SK-N-SH (cell line): ENCODE data around the gene ANO2. TPM values are rescaled to one million over a fixed set of nuclear protein-coding genes. Genes with fewer than 3 reads are reported as not detected.

ENCODE experiments used
- CTCF ChIA-PET: fragments of 300-600, 350-600 bp; formaldehyde crosslinking; extraction: SDS; loops from one replicate; lab custom pipeline; 2021; lab: Yijun Ruan, JAX
- POLR2A ChIA-PET: fragments of 350-600 bp; sonication (Branson Sonifier 250); formaldehyde crosslinking; extraction: SDS; loops from one replicate; lab custom pipeline; 2020; ENCODE audit warnings: antibody characterized with exemption, inconsistent platforms; lab: Yijun Ruan, JAX
- DNase-seq: peaks from one replicate; pipeline ENCODE4 v3.0.0; 2012
- H2AFZ ChIP-seq: fragments of 200-600 bp; sonication (generic); 2 replicates; pipeline ENCODE4 v1.8.1; 2016; ENCODE audit warnings: antibody characterized with exemption, mild to moderate bottlenecking, low read depth
- H3F3A ChIP-seq: fragments of 200-600 bp; sonication (generic); replicated peaks from 2 replicates; pipeline ENCODE3; 2016; ENCODE audit warnings: antibody characterized with exemption, mild to moderate bottlenecking; ENCODE audit not compliant: insufficient read depth
- H3K27ac ChIP-seq, 2 experiments: fragments of 200-500 bp in 1 of 2; fragments of 200-600 bp in 1 of 2; sonication (Bioruptor generic) in 1 of 2; sonication (generic), shearing (Covaris generic) in 1 of 2; 2 replicates each; pipeline versions ENCODE4 v1.5.1 to v1.6.1; 2014 to 2016; ENCODE audit warnings: low read depth in 2 of 2, inconsistent platforms in 1 of 2, low read length in 1 of 2, mild to moderate bottlenecking in 1 of 2, mixed read lengths in 1 of 2
- H3K27me3 ChIP-seq: fragments of 200-600 bp; sonication (generic), shearing (Covaris generic); 2 replicates; pipeline ENCODE4 v1.6.1; 2016; ENCODE audit warnings: mixed run types; ENCODE audit not compliant: insufficient read depth
- H3K36me3 ChIP-seq, 2 experiments: fragments of 200-500 bp in 1 of 2; fragments of 200-600 bp in 1 of 2; sonication (Bioruptor generic) in 1 of 2; sonication (generic) in 1 of 2; replicated peaks in 1 of 2; 2 replicates each; pipeline versions ENCODE3 to v1.5.1; 2014 to 2016; ENCODE audit warnings: low read length in 1 of 2, mild to moderate bottlenecking in 1 of 2; ENCODE audit not compliant: insufficient read depth in 2 of 2, control insufficient read depth in 1 of 2
- H3K4me1 ChIP-seq, 2 experiments: fragments of 200-500 bp in 1 of 2; fragments of 200-600 bp in 1 of 2; sonication (Bioruptor generic) in 1 of 2; sonication (generic), shearing (Covaris generic) in 1 of 2; 2 replicates each; pipeline versions ENCODE4 v1.5.1 to v1.6.1; 2014 to 2016; ENCODE audit warnings: low read depth in 1 of 2, low read length in 1 of 2, mixed run types in 1 of 2; ENCODE audit not compliant: insufficient read depth in 2 of 2, control insufficient read depth in 1 of 2
- H3K4me2 ChIP-seq: fragments of 200-600 bp; sonication (generic), shearing (Covaris generic); 2 replicates; pipeline ENCODE4 v1.6.1; 2017; ENCODE audit warnings: mixed run types
- H3K4me3 ChIP-seq, 2 experiments: fragments of 200-500 bp in 1 of 2; fragments of 200-600 bp in 1 of 2; sonication (Bioruptor generic) in 1 of 2; sonication (generic), shearing (Covaris generic) in 1 of 2; 2 replicates each; pipeline versions ENCODE4 v1.5.1 to v1.8.1; 2014 to 2016; ENCODE audit warnings: low read depth in 2 of 2, inconsistent platforms in 1 of 2, low read length in 1 of 2, mild to moderate bottlenecking in 1 of 2, mixed read lengths in 1 of 2, moderate library complexity in 1 of 2
- H3K79me2 ChIP-seq: fragments of 200-600 bp; sonication (generic); 2 replicates; pipeline ENCODE4 v1.8.1; 2017; ENCODE audit warnings: mild to moderate bottlenecking; ENCODE audit not compliant: insufficient read depth
- H3K9ac ChIP-seq: fragments of 200-600 bp; sonication (generic); 2 replicates; pipeline ENCODE4 v1.6.1; 2017; ENCODE audit warnings: mixed run types
- H3K9me2 ChIP-seq: fragments of 200-600 bp; sonication (generic); 2 replicates; pipeline ENCODE4 v1.6.1; 2017; ENCODE audit warnings: mixed run types
- H3K9me3 ChIP-seq: fragments of 200-600 bp; sonication (generic); 2 replicates; pipeline ENCODE4 v1.6.1; 2017; ENCODE audit warnings: mixed run types, mild to moderate bottlenecking, moderate library complexity
- H4K20me1 ChIP-seq: fragments of 200-600 bp; sonication (generic); 2 replicates; pipeline ENCODE4 v1.6.1; 2017; ENCODE audit warnings: mild to moderate bottlenecking, mixed run types; ENCODE audit not compliant: insufficient read depth
- FOXM1 ChIP-seq: IDR thresholded peaks from 2 replicates; pipeline ENCODE4 v1.4.0; 2012; ENCODE audit warnings: low read depth, mild to moderate bottlenecking
- GABPA ChIP-seq: IDR thresholded peaks from 2 replicates; pipeline ENCODE4 v1.4.0; 2012; ENCODE audit warnings: low read depth, mild to moderate bottlenecking
- GATA2 ChIP-seq: sonication (generic); formaldehyde crosslinking; IDR thresholded peaks from 2 replicates; pipeline ENCODE4 v1.5.0; 2020; ENCODE audit warnings: mild to moderate bottlenecking, missing genetic modification reagents
- MAX ChIP-seq: IDR thresholded peaks from 2 replicates; pipeline ENCODE4 v1.4.0; 2012; ENCODE audit warnings: low read depth
- NRF1 ChIP-seq: IDR thresholded peaks from 2 replicates; pipeline ENCODE4 v1.6.1; 2012; ENCODE audit warnings: low read depth, mild to moderate bottlenecking, low read length
- PBX3 ChIP-seq: IDR thresholded peaks from 2 replicates; pipeline ENCODE4; 2012
- POLR2AphosphoS5 ChIP-seq: IDR thresholded peaks from 2 replicates; pipeline ENCODE4 v1.6.1; 2012; ENCODE audit warnings: low read depth, low read length
- RCOR1 ChIP-seq: fragments of 150-350 bp; IDR thresholded peaks from 2 replicates; pipeline ENCODE4 v1.6.1; 2017; ENCODE audit warnings: antibody characterized with exemption, low read length
- REST ChIP-seq: IDR thresholded peaks from 2 replicates; pipeline ENCODE4 v1.6.1; 2012; ENCODE audit warnings: mild to moderate bottlenecking, low read depth, low read length, moderate library complexity
- RXRA ChIP-seq: IDR thresholded peaks from 2 replicates; pipeline ENCODE4 v1.4.0; 2012; ENCODE audit warnings: low read depth, mild to moderate bottlenecking, borderline replicate concordance
- SMC3 ChIP-seq: IDR thresholded peaks from 2 replicates; pipeline ENCODE4 v1.6.1; 2012; ENCODE audit warnings: low read depth, low read length, improper control_type of control experiment
- TEAD4 ChIP-seq: IDR thresholded peaks from 2 replicates; pipeline ENCODE4 v1.4.0; 2012; ENCODE audit warnings: mild to moderate bottlenecking, borderline replicate concordance; ENCODE audit not compliant: insufficient read depth
- WGBS: methylation state at CpG from one replicate; pipeline ENCODE4 v1.1.6; 2017; ENCODE audit warnings: low lambda C conversion rate; 5-methylcytosine and 5-hydroxymethylcytosine counted together
- polyA plus RNA-seq, 3 experiments: library from polyadenylated mRNA; depleted of rRNA; stranded (reverse); fragments of >200 nt; gene quantifications; 2 replicates each; pipeline ENCODE4 v1.2.3, GENCODE V29; 2012

The ANO2 gene
- polyA plus RNA-seq, 1 of the 3 experiments (the other 2 are of a cell fraction), result not detected

- H3K27ac ChIP-seq, result no peak overlapping the region
- no peak overlapping the region for H3K9ac ChIP-seq
- no peak for DNase-seq
- no peak overlapping the region for H3K4me2 ChIP-seq
- no peak overlapping the region for H2AFZ ChIP-seq
- CTCF ChIA-PET, result interaction anchor here (1.1 kb wide), 1 partner anchor 43 kb away, joined by 8 read pairs; no protein-coding TSS in a partner anchor
- TF ChIP-seq RCOR1, result no peak
- TF ChIP-seq POLR2AphosphoS5, result no peak
- TF ChIP-seq SMC3, result no peak
- no peak for TF ChIP-seq GATA2
- no peak for TF ChIP-seq MAX
- no peak for TF ChIP-seq PBX3
- TF ChIP-seq NRF1, result no peak
- TF ChIP-seq TEAD4, result no peak
- H3F3A ChIP-seq, result no peaks in the 10 kb centered on the region
- 11% methylated on average over 7 of the region's 7 CpGs for WGBS
- no peaks in the 10 kb centered on the region for H3K9me2 ChIP-seq
- POLR2A ChIA-PET, result no interaction called here
- no peaks in the 10 kb centered on the region for H3K36me3 ChIP-seq
- H3K9me3 ChIP-seq, result no peaks in the 10 kb centered on the region
- peaks cover 20% of the 10 kb centered on the region; the same call in 1 of the 2 replicates for H3K27me3 ChIP-seq
- H4K20me1 ChIP-seq, result no peaks in the 10 kb centered on the region
- H3K79me2 ChIP-seq, result no peaks in the 10 kb centered on the region
- H3K4me1 ChIP-seq, result no peaks in the 10 kb centered on the region; a peak in 1 of 4 replicates
- H3K4me3 ChIP-seq, result no peak overlapping the region
Observed at GRCh38 chr12:5789469-5789968, 155.5 kb downstream of the ANO2 start.

- H3F3A ChIP-seq, result no peaks in the 10 kb centered on the region
- peaks cover 19% of the 10 kb centered on the region; the same call in 1 of the 2 replicates for H3K27me3 ChIP-seq
- H3K9ac ChIP-seq, result no peak overlapping the region
- H3K4me2 ChIP-seq, result no peak overlapping the region
- DNase-seq, result no peak
- H2AFZ ChIP-seq, result no peak overlapping the region
- no peaks in the 10 kb centered on the region for H4K20me1 ChIP-seq
- H3K79me2 ChIP-seq, result no peaks in the 10 kb centered on the region
- CTCF ChIA-PET, result interaction anchor here (1.4 kb wide), 1 partner anchor 10 kb away, joined by 3 read pairs; no protein-coding TSS in a partner anchor
- H3K9me2 ChIP-seq, result no peaks in the 10 kb centered on the region
- no peaks in the 10 kb centered on the region for H3K9me3 ChIP-seq
- no peak overlapping the region for H3K27ac ChIP-seq
- 11% methylated on average over 5 of the region's 5 CpGs for WGBS
- TF ChIP-seq REST (no peak), RXRA (no peak), POLR2AphosphoS5 (no peak), FOXM1 (no peak), MAX (no peak), GABPA (no peak)
- H3K4me3 ChIP-seq, result no peak overlapping the region
- POLR2A ChIA-PET, result no interaction called here
- no peaks in the 10 kb centered on the region for H3K36me3 ChIP-seq
- H3K4me1 ChIP-seq, result no peaks in the 10 kb centered on the region; a peak in 1 of 4 replicates
Observed at GRCh38 chr12:5787828-5788227, 157.2 kb downstream of the ANO2 start.
